WTC11 (cell line): ENCODE measurements around the gene CEP68. TPM values are rescaled to one million over a fixed set of nuclear protein-coding genes. Genes with fewer than 3 reads are reported as not detected.

ENCODE experiments used
- ATAC-seq: fragments of 200-7000 bp; cut with Tn5 transposase; 2 replicates; pipeline ENCODE4 v1.10.0; 2021; ENCODE audit warnings: mild to moderate bottlenecking, moderate library complexity
- CTCF ChIA-PET: fragments of 300-600 bp; sonication (Branson Sonifier 250); formaldehyde crosslinking; loops from one replicate; lab custom pipeline; 2021; ENCODE audit warnings: antibody characterized with exemption; lab: Charles Lee
- POLR2A ChIA-PET: fragments of 350-600 bp; sonication (Branson Sonifier 250); formaldehyde crosslinking; loops from one replicate; lab custom pipeline; 2021; ENCODE audit warnings: antibody characterized with exemption; lab: Charles Lee
- DNase-seq: peaks from one replicate; pipeline ENCODE4 v3.0.0; 2021; ENCODE audit warnings: low spot score
- H3K27ac Mint-ChIP-seq: 2 replicates; pipeline ENCODE4 v1.8.0; 2021; ENCODE audit warnings: mixed read lengths
- H3K27me3 Mint-ChIP-seq: 2 replicates; pipeline ENCODE4 v1.8.0; 2021; ENCODE audit warnings: low read depth, mild to moderate bottlenecking, moderate library complexity, mixed read lengths
- H3K36me3 Mint-ChIP-seq: 2 replicates; pipeline ENCODE4 v1.8.0; 2021; ENCODE audit warnings: mixed read lengths
- H3K4me1 Mint-ChIP-seq: 2 replicates; pipeline ENCODE4 v1.8.0; 2022; ENCODE audit warnings: mixed read lengths
- H3K4me3 Mint-ChIP-seq: 2 replicates; pipeline ENCODE4 v1.8.0; 2021; ENCODE audit warnings: mild to moderate bottlenecking, moderate library complexity, mixed read lengths
- H3K9me3 Mint-ChIP-seq: 2 replicates; pipeline ENCODE4 v1.8.0; 2021; ENCODE audit warnings: mixed read lengths
- ESRRA ChIP-seq: sonication (generic); formaldehyde crosslinking; IDR thresholded peaks from 2 replicates; pipeline ENCODE4 v1.8.1; 2022; ENCODE audit warnings: mild to moderate bottlenecking, missing genetic modification reagents, borderline replicate concordance
- GTF2I ChIP-seq: fragments of 250-450 bp; sonication (Bioruptor Pico); conservative IDR thresholded peaks from 2 replicates; pipeline ENCODE4 v1.4.0; 2021; ENCODE audit warnings: mild to moderate bottlenecking
- MYBL2 ChIP-seq: sonication (generic); formaldehyde crosslinking; IDR thresholded peaks from 2 replicates; pipeline ENCODE4 v1.8.1; 2023; ENCODE audit warnings: mild to moderate bottlenecking, moderate library complexity, missing genetic modification reagents
- NFE2L1 ChIP-seq: sonication (generic); formaldehyde crosslinking; IDR thresholded peaks from 2 replicates; pipeline ENCODE4 v1.8.1; 2023; ENCODE audit warnings: missing genetic modification reagents
- NR3C1 ChIP-seq: sonication (generic); formaldehyde crosslinking; conservative IDR thresholded peaks from 2 replicates; pipeline ENCODE4 v1.8.1; 2023; ENCODE audit warnings: low read depth, mild to moderate bottlenecking, missing genetic modification reagents
- RORB ChIP-seq: fragments of 250-450 bp; sonication (Bioruptor Pico); IDR thresholded peaks from 2 replicates; pipeline ENCODE4 v1.9.0; 2021; ENCODE audit warnings: mild to moderate bottlenecking
- SMAD4 ChIP-seq: sonication (generic); formaldehyde crosslinking; IDR thresholded peaks from 2 replicates; pipeline ENCODE4 v1.8.0; 2022; ENCODE audit warnings: mild to moderate bottlenecking, missing genetic modification reagents
- SP1 ChIP-seq: sonication (generic); formaldehyde crosslinking; conservative IDR thresholded peaks from 2 replicates; pipeline ENCODE4 v1.8.1; 2022; ENCODE audit warnings: missing genetic modification reagents
- TEAD4 ChIP-seq: sonication (generic); formaldehyde crosslinking; IDR thresholded peaks from 2 replicates; pipeline ENCODE4 v1.8.0; 2022; ENCODE audit warnings: mild to moderate bottlenecking, missing genetic modification reagents
- ZNF121 ChIP-seq: sonication (generic); formaldehyde crosslinking; IDR thresholded peaks from 2 replicates; pipeline ENCODE4 v1.8.0; 2023; ENCODE audit warnings: missing genetic modification reagents
- ZNF263 ChIP-seq: sonication (generic); formaldehyde crosslinking; IDR thresholded peaks from 2 replicates; pipeline ENCODE4 v1.8.1; 2022; ENCODE audit warnings: low read depth, mild to moderate bottlenecking, moderate library complexity, missing genetic modification reagents
- ZNF396 ChIP-seq: fragments of 250-450 bp; sonication (Bioruptor Pico); IDR thresholded peaks from 2 replicates; pipeline ENCODE4 v1.8.0; 2021; ENCODE audit warnings: mild to moderate bottlenecking, moderate library complexity, borderline replicate concordance
- total RNA-seq: library from RNA; stranded (reverse); gene quantifications from 3 replicates; pipeline ENCODE4 v1.2.3, GENCODE V29; 2021
- TF ChIP-seq, protein P1 (sequence below): sonication (generic); formaldehyde crosslinking; IDR thresholded peaks from 2 replicates; pipeline ENCODE4 v1.8.0; 2023; ENCODE audit warnings: missing genetic modification reagents
- TF ChIP-seq, protein P2 (sequence below): sonication (generic); formaldehyde crosslinking; IDR thresholded peaks from 2 replicates; pipeline ENCODE4 v1.8.0; 2022; ENCODE audit warnings: mild to moderate bottlenecking, missing genetic modification reagents
- TF ChIP-seq, protein P3 (sequence below): sonication (generic); formaldehyde crosslinking; IDR thresholded peaks from 2 replicates; pipeline ENCODE4 v1.8.1; 2022; ENCODE audit warnings: low read depth, missing genetic modification reagents, borderline replicate concordance
- TF ChIP-seq, protein P4 (sequence below): sonication (generic); formaldehyde crosslinking; IDR thresholded peaks from 2 replicates; pipeline ENCODE4 v1.8.0; 2023; ENCODE audit warnings: missing genetic modification reagents, mild to moderate bottlenecking, borderline replicate concordance

The CEP68 gene
- total RNA-seq, 1 experiment from 2014 or later: 16.7 TPM

DNA sequence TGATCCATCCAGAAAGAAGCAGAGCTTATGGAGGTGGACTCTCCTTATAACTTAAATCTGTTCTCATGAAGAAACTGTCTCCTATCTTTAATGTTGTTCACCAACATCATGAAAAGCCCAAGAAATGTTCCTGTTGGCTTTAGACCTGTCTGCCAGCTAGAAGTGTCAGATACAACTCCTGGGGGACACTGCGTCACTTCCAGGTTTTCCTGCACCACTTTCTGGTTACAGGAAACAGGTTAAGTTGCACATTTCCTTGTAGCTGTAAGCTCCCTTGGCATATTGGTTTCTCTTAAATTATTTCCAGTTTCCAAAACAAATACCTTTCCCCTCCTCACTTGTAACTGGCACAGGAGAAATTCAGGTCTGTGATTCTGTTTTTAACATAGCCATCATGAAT, 2.9 kb downstream of the CEP68 start:
- Mint-ChIP-seq H3K27me3 (no peaks in the 10 kb centered on the region; the same call in 1 of the 2 replicates), H3K9me3 (no peaks in the 10 kb centered on the region), H3K4me1 (peaks cover 33% of the 10 kb centered on the region), H3K4me3 (no peak overlapping the region), H3K36me3 (no peaks in the 10 kb centered on the region), H3K27ac (no peak overlapping the region)
- ATAC-seq (no peak), DNase-seq (no peak)
- TF ChIP-seq, protein P1, sequence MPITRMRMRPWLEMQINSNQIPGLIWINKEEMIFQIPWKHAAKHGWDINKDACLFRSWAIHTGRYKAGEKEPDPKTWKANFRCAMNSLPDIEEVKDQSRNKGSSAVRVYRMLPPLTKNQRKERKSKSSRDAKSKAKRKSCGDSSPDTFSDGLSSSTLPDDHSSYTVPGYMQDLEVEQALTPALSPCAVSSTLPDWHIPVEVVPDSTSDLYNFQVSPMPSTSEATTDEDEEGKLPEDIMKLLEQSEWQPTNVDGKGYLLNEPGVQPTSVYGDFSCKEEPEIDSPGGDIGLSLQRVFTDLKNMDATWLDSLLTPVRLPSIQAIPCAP (CRISPR knock-in tag): no peak
- TF ChIP-seq ZNF396 (CRISPR knock-in tag) (no peak), NFE2L1 (CRISPR knock-in tag) (no peak), ESRRA (CRISPR knock-in tag) (no peak), SMAD4 (no peak), ZNF263 (CRISPR knock-in tag) (no peak), NR3C1 (no peak), MYBL2 (CRISPR knock-in tag) (no peak)
- TF ChIP-seq, protein P2, sequence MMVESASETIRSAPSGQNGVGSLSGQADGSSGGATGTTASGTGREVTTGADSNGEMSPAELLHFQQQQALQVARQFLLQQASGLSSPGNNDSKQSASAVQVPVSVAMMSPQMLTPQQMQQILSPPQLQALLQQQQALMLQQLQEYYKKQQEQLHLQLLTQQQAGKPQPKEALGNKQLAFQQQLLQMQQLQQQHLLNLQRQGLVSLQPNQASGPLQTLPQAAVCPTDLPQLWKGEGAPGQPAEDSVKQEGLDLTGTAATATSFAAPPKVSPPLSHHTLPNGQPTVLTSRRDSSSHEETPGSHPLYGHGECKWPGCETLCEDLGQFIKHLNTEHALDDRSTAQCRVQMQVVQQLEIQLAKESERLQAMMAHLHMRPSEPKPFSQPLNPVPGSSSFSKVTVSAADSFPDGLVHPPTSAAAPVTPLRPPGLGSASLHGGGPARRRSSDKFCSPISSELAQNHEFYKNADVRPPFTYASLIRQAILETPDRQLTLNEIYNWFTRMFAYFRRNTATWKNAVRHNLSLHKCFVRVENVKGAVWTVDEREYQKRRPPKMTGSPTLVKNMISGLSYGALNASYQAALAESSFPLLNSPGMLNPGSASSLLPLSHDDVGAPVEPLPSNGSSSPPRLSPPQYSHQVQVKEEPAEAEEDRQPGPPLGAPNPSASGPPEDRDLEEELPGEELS (CRISPR knock-in tag): no peak
- TF ChIP-seq, protein P3, sequence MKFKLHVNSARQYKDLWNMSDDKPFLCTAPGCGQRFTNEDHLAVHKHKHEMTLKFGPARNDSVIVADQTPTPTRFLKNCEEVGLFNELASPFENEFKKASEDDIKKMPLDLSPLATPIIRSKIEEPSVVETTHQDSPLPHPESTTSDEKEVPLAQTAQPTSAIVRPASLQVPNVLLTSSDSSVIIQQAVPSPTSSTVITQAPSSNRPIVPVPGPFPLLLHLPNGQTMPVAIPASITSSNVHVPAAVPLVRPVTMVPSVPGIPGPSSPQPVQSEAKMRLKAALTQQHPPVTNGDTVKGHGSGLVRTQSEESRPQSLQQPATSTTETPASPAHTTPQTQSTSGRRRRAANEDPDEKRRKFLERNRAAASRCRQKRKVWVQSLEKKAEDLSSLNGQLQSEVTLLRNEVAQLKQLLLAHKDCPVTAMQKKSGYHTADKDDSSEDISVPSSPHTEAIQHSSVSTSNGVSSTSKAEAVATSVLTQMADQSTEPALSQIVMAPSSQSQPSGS (CRISPR knock-in tag): no peak
- CTCF ChIA-PET: interaction anchor here (0.6 to 2.0 kb wide), 5 partner anchors 12 to 1428 kb away, joined by 3 to 6 read pairs (median 4); partner anchors contain the start of gene RAB1A
- POLR2A ChIA-PET: no interaction called here

DNA sequence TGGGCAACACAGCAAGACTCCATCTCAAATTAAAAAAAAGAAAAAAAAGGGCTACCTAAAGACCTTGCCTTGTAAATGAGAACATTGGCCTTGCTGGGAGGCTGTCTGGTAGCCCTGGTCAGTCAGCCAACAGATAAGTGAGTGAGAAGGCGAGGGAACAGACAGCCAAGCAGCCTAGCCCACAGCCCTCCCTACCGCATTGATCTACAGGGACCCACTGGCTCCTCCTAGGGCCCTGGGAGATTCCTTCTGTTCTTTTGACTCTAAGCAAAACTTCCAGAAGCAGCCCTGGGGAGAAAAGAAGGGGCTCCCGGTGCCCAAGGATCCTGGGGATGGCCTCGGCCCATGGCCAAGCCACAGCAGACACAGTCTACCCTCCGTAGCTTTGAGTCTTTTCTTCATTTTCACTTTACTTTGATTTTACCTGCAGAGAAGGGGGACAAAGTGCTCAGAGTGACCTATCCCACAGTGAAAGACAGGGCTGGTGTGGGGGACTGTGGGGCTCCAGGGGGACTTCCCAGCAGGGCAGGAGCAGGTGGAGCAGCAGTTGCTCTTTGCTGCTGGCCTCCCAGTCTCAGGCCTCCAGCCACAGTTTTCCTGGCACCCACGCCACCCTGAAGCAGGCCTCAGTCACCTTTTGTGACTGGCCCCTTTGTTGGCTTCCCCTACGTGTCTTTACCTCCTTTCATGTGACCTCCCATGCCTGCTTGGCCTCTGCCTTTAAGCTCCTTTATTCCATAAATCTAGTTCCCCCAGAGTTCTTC, 5.1 kb downstream of the CEP68 start:
- CTCF ChIA-PET: interaction anchor here (1.1 to 2.0 kb wide), 3 partner anchors 69 to 126 kb away, joined by 3 to 7 read pairs (median 4); partner anchors contain the start of gene RAB1A
- DNase-seq: no peak
- POLR2A ChIA-PET: no interaction called here

DNA sequence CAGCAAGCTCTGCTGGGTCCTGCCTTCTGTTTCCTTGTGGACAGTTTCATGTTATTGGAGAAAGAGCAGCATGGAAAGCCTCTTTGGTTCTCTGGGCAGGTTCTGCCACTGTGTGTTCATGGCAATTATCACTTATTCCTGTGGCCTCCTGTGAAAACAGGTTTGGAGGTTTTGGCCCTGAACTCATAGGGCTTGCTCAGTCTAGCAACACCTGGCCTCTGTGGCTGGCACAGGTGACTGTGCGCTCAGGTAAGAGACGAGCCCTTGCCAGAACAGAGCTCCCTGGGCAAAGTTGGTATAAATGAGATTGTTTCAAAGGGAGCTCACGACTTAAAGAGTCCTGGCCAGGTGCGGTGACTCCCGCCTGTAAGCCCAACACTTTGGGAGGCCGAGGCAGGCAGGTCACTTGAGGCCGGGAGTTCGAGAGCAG, 5.7 kb downstream of the CEP68 start:
- H3K27me3 Mint-ChIP-seq: no peaks in the 10 kb centered on the region
- H3K27ac Mint-ChIP-seq: no peak overlapping the region
- DNase-seq (no peak), ATAC-seq (no peak)
- no peaks in the 10 kb centered on the region for H3K36me3 Mint-ChIP-seq
- no peaks in the 10 kb centered on the region for H3K9me3 Mint-ChIP-seq
- POLR2A ChIA-PET: interaction anchor here (0.7 kb wide), 1 partner anchor 377 kb away, joined by 13 read pairs; no protein-coding TSS in a partner anchor
- no peak overlapping the region for H3K4me3 Mint-ChIP-seq
- peaks cover 23% of the 10 kb centered on the region for H3K4me1 Mint-ChIP-seq
- CTCF ChIA-PET: interaction anchor here (0.6 to 2.0 kb wide), 4 partner anchors 68 to 189 kb away, joined by 3 to 4 read pairs (median 4); partner anchors contain the start of gene RAB1A
- TF ChIP-seq, protein P2 (CRISPR knock-in tag): no peak
- TF ChIP-seq TEAD4 (CRISPR knock-in tag) (no peak), NFE2L1 (CRISPR knock-in tag) (no peak), GTF2I (CRISPR knock-in tag) (no peak), SP1 (CRISPR knock-in tag) (no peak), SMAD4 (no peak), RORB (no peak)
- TF ChIP-seq, protein P4, sequence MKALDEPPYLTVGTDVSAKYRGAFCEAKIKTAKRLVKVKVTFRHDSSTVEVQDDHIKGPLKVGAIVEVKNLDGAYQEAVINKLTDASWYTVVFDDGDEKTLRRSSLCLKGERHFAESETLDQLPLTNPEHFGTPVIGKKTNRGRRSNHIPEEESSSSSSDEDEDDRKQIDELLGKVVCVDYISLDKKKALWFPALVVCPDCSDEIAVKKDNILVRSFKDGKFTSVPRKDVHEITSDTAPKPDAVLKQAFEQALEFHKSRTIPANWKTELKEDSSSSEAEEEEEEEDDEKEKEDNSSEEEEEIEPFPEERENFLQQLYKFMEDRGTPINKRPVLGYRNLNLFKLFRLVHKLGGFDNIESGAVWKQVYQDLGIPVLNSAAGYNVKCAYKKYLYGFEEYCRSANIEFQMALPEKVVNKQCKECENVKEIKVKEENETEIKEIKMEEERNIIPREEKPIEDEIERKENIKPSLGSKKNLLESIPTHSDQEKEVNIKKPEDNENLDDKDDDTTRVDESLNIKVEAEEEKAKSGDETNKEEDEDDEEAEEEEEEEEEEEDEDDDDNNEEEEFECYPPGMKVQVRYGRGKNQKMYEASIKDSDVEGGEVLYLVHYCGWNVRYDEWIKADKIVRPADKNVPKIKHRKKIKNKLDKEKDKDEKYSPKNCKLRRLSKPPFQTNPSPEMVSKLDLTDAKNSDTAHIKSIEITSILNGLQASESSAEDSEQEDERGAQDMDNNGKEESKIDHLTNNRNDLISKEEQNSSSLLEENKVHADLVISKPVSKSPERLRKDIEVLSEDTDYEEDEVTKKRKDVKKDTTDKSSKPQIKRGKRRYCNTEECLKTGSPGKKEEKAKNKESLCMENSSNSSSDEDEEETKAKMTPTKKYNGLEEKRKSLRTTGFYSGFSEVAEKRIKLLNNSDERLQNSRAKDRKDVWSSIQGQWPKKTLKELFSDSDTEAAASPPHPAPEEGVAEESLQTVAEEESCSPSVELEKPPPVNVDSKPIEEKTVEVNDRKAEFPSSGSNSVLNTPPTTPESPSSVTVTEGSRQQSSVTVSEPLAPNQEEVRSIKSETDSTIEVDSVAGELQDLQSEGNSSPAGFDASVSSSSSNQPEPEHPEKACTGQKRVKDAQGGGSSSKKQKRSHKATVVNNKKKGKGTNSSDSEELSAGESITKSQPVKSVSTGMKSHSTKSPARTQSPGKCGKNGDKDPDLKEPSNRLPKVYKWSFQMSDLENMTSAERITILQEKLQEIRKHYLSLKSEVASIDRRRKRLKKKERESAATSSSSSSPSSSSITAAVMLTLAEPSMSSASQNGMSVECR: no peak

More for the DNA sequence above, 5.1 kb downstream of the CEP68 start:
- H3K4me1 Mint-ChIP-seq: peaks cover 25% of the 10 kb centered on the region
- no peak overlapping the region for H3K27ac Mint-ChIP-seq
- no peak for ATAC-seq
- TF ChIP-seq ZNF121 (CRISPR knock-in tag): 0 out of 2 replicates have a peak, but pooled peaks have one; percentile 27
- no peak for TF ChIP-seq ZNF396 (CRISPR knock-in tag)
- TF ChIP-seq, protein P2 (CRISPR knock-in tag): no peak
- H3K9me3 Mint-ChIP-seq: no peaks in the 10 kb centered on the region
- H3K27me3 Mint-ChIP-seq: no peaks in the 10 kb centered on the region
- H3K36me3 Mint-ChIP-seq: no peaks in the 10 kb centered on the region
- no peak overlapping the region for H3K4me3 Mint-ChIP-seq
